CD4-positive, alpha-beta T cell treated with Interferon gamma for 1 hour (primary cell): ENCODE results near the gene NPIPA3.
"Not testable (repeated sequence)": the region's sequence is repeated elsewhere in the genome, so short reads cannot be mapped to it uniquely, and the experiment has no call there.

Source experiments
- DNase-seq: peaks from one replicate; pipeline ENCODE4 v3.0.0-alpha.2; 2020

NPIPA3 gene

GRCh38 chr16:14742273-14743128 is 39.3 kb downstream of the NPIPA3 start, which contains the start of gene NPIPA2:
NPIPA2 (plus strand) TSS chr16:14742533; CDS start chr16:14748066, 5,533 bp downstream.
- DNase-seq = not testable (repeated sequence)

- DNase-seq = not testable (repeated sequence)
Observed at GRCh38 chr16:14773654-14774053, 70.4 kb downstream of the NPIPA3 start.

GRCh38 chr16:14775624-14776023 is 72.4 kb downstream of the NPIPA3 start:
- not testable (repeated sequence) for DNase-seq
